Measurements from ENCODE around the gene AKR1E2.

DNA sequence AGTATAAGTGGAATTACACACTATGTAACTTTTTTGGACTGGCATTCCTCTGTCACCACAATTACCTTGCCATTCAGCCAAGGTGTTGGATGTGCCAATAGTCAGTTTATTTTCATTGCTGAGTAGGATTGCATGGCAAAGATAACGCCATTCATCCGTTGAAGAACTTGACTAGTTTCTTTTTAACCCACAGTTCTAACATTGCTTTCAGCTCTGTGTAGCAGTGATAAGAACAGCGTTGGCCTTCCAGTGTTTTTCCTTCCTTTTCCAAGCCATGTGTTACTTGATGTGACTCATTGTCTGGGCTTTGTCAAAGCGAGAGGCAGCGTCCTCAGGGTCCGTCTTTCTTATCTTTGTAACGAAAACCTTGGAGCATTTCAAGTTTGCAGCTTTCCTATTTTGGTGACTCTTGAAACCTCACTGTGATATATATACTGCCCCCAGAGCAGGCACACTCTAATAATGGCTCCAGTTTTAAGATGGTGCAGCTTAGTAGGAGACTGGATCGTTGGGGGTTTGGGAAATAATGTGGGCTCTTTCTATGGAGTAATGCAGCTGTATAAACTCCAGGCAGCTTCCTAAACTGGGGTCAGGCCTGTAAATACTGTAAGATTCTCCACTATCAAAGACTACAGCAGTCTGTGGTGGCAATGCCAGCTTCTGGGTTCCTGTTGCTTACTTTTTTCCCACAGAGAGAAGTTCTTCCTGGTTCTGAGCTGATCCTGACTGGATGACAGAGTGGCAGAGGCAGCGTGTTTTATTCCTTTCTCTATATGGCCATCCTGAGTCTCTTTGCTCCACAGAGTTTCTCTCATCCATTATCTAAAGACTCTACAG is 41.7 kb downstream of the AKR1E2 start:
- TF ChIP-seq, protein P1, sequence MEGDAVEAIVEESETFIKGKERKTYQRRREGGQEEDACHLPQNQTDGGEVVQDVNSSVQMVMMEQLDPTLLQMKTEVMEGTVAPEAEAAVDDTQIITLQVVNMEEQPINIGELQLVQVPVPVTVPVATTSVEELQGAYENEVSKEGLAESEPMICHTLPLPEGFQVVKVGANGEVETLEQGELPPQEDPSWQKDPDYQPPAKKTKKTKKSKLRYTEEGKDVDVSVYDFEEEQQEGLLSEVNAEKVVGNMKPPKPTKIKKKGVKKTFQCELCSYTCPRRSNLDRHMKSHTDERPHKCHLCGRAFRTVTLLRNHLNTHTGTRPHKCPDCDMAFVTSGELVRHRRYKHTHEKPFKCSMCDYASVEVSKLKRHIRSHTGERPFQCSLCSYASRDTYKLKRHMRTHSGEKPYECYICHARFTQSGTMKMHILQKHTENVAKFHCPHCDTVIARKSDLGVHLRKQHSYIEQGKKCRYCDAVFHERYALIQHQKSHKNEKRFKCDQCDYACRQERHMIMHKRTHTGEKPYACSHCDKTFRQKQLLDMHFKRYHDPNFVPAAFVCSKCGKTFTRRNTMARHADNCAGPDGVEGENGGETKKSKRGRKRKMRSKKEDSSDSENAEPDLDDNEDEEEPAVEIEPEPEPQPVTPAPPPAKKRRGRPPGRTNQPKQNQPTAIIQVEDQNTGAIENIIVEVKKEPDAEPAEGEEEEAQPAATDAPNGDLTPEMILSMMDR (IDR thresholded peaks at IDR 0.05) = no peak
- TF ChIP-seq POLR2A (IDR thresholded peaks at IDR 0.05) = no peak
